ENCODE measurements around the gene COBL.

Gene COBL

GRCh38 chr7:50976064-50976463 is 340.5 kb downstream of the COBL start:
- DNase-seq = no peak

- DNase-seq = no peak
These were observed 342.4 kb downstream of the COBL start for GRCh38 chr7:50974240-50974639.

GRCh38 chr7:50973814-50974213 is 342.8 kb downstream of the COBL start:
- no peak for DNase-seq

GRCh38 chr7:50970092-50970491 is 346.5 kb downstream of the COBL start:
- no peak for DNase-seq
